DOHH2 (cell line): ENCODE measurements around the gene MRGPRX3.

ENCODE experiments used
- CTCF ChIP-seq: fragments of 200-600 bp; sonication (generic); IDR thresholded peaks from one replicate; pipeline ENCODE4 v1.5.1; 2014; ENCODE audit warnings: antibody characterized with exemption, mild to moderate bottlenecking, low read depth, low read length; ENCODE audit not compliant: poor library complexity, severe bottlenecking
- EZH2phosphoT487 ChIP-seq: fragments of 200-600 bp; sonication (generic); IDR thresholded peaks from 2 replicates; pipeline ENCODE4 v1.6.1; 2017; ENCODE audit warnings: borderline replicate concordance, mild to moderate bottlenecking, antibody characterized with exemption, low read length, moderate library complexity, mixed read lengths

- TF ChIP-seq CTCF (no peak), EZH2phosphoT487 (no peak)
These were observed 2.9 kb downstream of the MRGPRX3 start for GRCh38 chr11:18135308-18135707.
